OCI-LY3 (cell line): ENCODE results near the gene XKR7.
"Not testable (repeated sequence)": the region's sequence is repeated elsewhere in the genome, so short reads cannot be mapped to it uniquely, and the experiment has no call there.

Experiments used
- EZH2phosphoT487 ChIP-seq: fragments of 200-600 bp; shearing (Covaris generic); IDR thresholded peaks from 2 replicates; pipeline ENCODE4 v1.6.1; 2018; ENCODE audit warnings: antibody characterized with exemption, mixed run types, low read depth
- TF ChIP-seq, protein P1 (sequence below): fragments of 200-600, 300-600 bp; sonication (generic); IDR thresholded peaks from 2 replicates; pipeline ENCODE4 v1.5.1; 2014; ENCODE audit warnings: antibody characterized with exemption, low read length, low read depth

DNA sequence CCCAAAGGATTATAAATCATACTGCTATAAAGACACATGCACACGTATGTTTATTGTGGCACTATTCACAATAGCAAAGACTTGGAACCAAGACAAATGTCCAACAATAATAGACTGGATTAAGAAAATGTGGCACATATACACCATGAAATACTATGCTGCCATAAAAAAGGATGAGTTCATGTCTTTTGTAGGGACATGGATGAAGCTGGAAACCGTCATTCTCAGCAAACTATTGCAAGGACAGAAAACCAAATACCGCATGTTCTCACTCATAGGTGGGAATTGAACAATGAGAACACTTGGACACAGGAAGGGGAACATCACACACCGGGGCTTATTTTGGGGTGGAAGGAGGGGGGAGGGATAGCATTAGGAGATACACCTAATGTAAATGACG, 46.5 kb upstream of the XKR7 start:
- TF ChIP-seq, protein P1, sequence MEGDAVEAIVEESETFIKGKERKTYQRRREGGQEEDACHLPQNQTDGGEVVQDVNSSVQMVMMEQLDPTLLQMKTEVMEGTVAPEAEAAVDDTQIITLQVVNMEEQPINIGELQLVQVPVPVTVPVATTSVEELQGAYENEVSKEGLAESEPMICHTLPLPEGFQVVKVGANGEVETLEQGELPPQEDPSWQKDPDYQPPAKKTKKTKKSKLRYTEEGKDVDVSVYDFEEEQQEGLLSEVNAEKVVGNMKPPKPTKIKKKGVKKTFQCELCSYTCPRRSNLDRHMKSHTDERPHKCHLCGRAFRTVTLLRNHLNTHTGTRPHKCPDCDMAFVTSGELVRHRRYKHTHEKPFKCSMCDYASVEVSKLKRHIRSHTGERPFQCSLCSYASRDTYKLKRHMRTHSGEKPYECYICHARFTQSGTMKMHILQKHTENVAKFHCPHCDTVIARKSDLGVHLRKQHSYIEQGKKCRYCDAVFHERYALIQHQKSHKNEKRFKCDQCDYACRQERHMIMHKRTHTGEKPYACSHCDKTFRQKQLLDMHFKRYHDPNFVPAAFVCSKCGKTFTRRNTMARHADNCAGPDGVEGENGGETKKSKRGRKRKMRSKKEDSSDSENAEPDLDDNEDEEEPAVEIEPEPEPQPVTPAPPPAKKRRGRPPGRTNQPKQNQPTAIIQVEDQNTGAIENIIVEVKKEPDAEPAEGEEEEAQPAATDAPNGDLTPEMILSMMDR = not testable (repeated sequence)
- not testable (repeated sequence) for TF ChIP-seq EZH2phosphoT487
